Measurements from ENCODE around the gene ACOX3. TPM values are rescaled to one million over a fixed set of nuclear protein-coding genes. Genes with fewer than 3 reads are reported as not detected.
A peak's percentile ranks its signal among the peaks of the same experiment; 100 is the strongest.

The ACOX3 gene
- total and polyA plus RNA-seq, 4 donors = 15.6 to 32.2 (median 21.5) TPM

GRCh38 chr4:8438743-8439142 lies 1.8 kb downstream of the ACOX3 start:
- ATAC-seq (ENCODE audit: insufficient read depth, low FRiP score) = no peak
- H3K27me3 ChIP-seq (ENCODE audit: control insufficient read depth in 3 of 3, insufficient read depth in 3 of 3, low read length in 2 of 3) = no peaks in the 10 kb centered on the region
- no peak overlapping the region for H3K9ac ChIP-seq (ENCODE audit: insufficient read depth in 1 of 2, low read length in 2 of 2)
- 70 to 85% methylated on average over 11 of the region's 11 CpGs for WGBS, 2 donors
- no peaks in the 10 kb centered on the region for H3K9me3 ChIP-seq (ENCODE audit: control insufficient read depth in 4 of 4, insufficient read depth in 3 of 4, low read length in 3 of 4)
- peak overlapping the region in 1 of 2 donors; percentile 84 for H3K27ac ChIP-seq (ENCODE audit: low read depth in 1 of 2, low read length in 1 of 2)
- TF ChIP-seq, protein P1, sequence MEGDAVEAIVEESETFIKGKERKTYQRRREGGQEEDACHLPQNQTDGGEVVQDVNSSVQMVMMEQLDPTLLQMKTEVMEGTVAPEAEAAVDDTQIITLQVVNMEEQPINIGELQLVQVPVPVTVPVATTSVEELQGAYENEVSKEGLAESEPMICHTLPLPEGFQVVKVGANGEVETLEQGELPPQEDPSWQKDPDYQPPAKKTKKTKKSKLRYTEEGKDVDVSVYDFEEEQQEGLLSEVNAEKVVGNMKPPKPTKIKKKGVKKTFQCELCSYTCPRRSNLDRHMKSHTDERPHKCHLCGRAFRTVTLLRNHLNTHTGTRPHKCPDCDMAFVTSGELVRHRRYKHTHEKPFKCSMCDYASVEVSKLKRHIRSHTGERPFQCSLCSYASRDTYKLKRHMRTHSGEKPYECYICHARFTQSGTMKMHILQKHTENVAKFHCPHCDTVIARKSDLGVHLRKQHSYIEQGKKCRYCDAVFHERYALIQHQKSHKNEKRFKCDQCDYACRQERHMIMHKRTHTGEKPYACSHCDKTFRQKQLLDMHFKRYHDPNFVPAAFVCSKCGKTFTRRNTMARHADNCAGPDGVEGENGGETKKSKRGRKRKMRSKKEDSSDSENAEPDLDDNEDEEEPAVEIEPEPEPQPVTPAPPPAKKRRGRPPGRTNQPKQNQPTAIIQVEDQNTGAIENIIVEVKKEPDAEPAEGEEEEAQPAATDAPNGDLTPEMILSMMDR (IDR thresholded peaks at IDR 0.05; ENCODE audit: control extremely low read depth, extremely low read depth) = no peak
- no peak overlapping the region for H3K4me3 ChIP-seq
- peaks cover 0 to 5% (median 0%) of the 10 kb centered on the region in 4 donors for H3K36me3 ChIP-seq (ENCODE audit: control insufficient read depth in 4 of 4, insufficient read depth in 4 of 4, low read length in 4 of 4)
- H3K4me1 ChIP-seq (ENCODE audit: control insufficient read depth in 5 of 5, insufficient read depth in 5 of 5, low read length in 5 of 5) = peaks cover 8 to 59% (median 18%) of the 10 kb centered on the region in 5 donors
- no peak for DNase-seq

- no peak for ATAC-seq (ENCODE audit: insufficient read depth, low FRiP score)
- Histone ChIP-seq H3K4me1 (ENCODE audit: control insufficient read depth in 5 of 5, insufficient read depth in 5 of 5, low read length in 5 of 5) (peaks cover 8 to 54% (median 20%) of the 10 kb centered on the region in 5 donors), H3K9me3 (ENCODE audit: control insufficient read depth in 4 of 4, insufficient read depth in 3 of 4, low read length in 3 of 4) (no peaks in the 10 kb centered on the region), H3K27me3 (ENCODE audit: control insufficient read depth in 3 of 3, insufficient read depth in 3 of 3, low read length in 2 of 3) (no peaks in the 10 kb centered on the region), H3K27ac (ENCODE audit: low read depth in 1 of 2, low read length in 1 of 2) (peak overlapping the region; percentile 61 to 66), H3K4me3 (no peak overlapping the region), H3K36me3 (ENCODE audit: control insufficient read depth in 4 of 4, insufficient read depth in 4 of 4, low read length in 4 of 4) (peaks cover 0 to 5% (median 0%) of the 10 kb centered on the region in 4 donors), H3K9ac (ENCODE audit: insufficient read depth in 1 of 2, low read length in 2 of 2) (peak overlapping the region in 1 of 2 donors; percentile 26)
- DNase-seq = peak; percentile 56 to 74 (median 72)
- WGBS, 2 donors = 41 to 63% methylated on average over 13 of the region's 13 CpGs
- TF ChIP-seq, protein P1 (IDR thresholded peaks at IDR 0.05; ENCODE audit: control extremely low read depth, extremely low read depth) = no peak
Observed at GRCh38 chr4:8437281-8437680, 3.2 kb downstream of the ACOX3 start.

DNA sequence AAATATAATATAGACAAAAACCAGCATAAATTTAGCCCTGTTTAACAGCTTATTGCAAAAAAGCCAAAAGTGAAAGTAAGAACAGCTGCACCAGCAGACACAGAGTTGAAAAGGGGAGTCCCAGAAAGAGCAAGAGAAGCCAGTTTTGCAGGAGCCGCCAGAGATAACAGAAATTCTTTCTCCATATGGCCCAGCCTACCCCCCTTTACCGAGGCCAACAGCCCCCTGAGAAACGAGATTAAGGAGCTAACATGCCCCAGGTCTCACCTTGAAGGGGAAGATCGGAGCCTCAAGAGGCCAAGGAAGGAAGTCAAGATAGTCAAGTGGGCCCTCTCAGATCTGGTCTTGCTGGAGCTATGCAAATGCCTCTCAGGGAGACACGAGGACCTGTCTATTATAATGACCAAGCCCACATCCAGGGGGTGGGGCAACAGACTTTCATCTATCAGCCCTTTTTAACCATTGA lies 4.8 kb downstream of the ACOX3 start:
- H3K4me3 ChIP-seq = no peak overlapping the region
- WGBS, 2 donors = 7 to 9% methylated on average over 5 of the region's 5 CpGs
- H3K27me3 ChIP-seq (ENCODE audit: control insufficient read depth in 3 of 3, insufficient read depth in 3 of 3, low read length in 2 of 3) = no peaks in the 10 kb centered on the region
- no peaks in the 10 kb centered on the region for H3K9me3 ChIP-seq (ENCODE audit: control insufficient read depth in 4 of 4, insufficient read depth in 3 of 4, low read length in 3 of 4)
- peak; percentile 64 to 81 (median 69) for DNase-seq
- peak overlapping the region in 1 of 2 donors; percentile 80 for H3K27ac ChIP-seq (ENCODE audit: low read depth in 1 of 2, low read length in 1 of 2)
- H3K4me1 ChIP-seq (ENCODE audit: control insufficient read depth in 5 of 5, insufficient read depth in 5 of 5, low read length in 5 of 5) = peaks cover 5 to 42% (median 15%) of the 10 kb centered on the region in 5 donors
- peaks cover 0 to under 1% (median 0%) of the 10 kb centered on the region in 4 donors for H3K36me3 ChIP-seq (ENCODE audit: control insufficient read depth in 4 of 4, insufficient read depth in 4 of 4, low read length in 4 of 4)
- H3K9ac ChIP-seq (ENCODE audit: insufficient read depth in 1 of 2, low read length in 2 of 2) = peak overlapping the region in 1 of 2 donors; percentile 55
- no peak for ATAC-seq (ENCODE audit: insufficient read depth, low FRiP score)
- TF ChIP-seq, protein P1 (IDR thresholded peaks at IDR 0.05; ENCODE audit: control extremely low read depth, extremely low read depth) = no peak
